Activated CD4-positive, CD25-positive, alpha-beta regulatory T cell treated with anti-CD3 and anti-CD28 coated beads, Interleukin-2, amount 50 U/mL, for 16 hours (primary cell): ENCODE measurements around the gene FAM241B.

Source experiments
- DNase-seq: peaks from one replicate; pipeline ENCODE4 v3.0.0-alpha.2; 2020; ENCODE audit warnings: low read depth, low spot score

FAM241B gene

GRCh38 chr10:69629897-69630650 is at the start of gene FAM241B:
FAM241B (plus strand) TSS chr10:69630247; CDS start chr10:69631744, 1,497 bp downstream.
- DNase-seq: peak; percentile 52

GRCh38 chr10:69580435-69580834 is 49.6 kb upstream of the FAM241B start:
- no peak for DNase-seq

- DNase-seq: no peak
Observed at GRCh38 chr10:69583106-69583505, 46.9 kb upstream of the FAM241B start.

GRCh38 chr10:69584624-69585023 is 45.4 kb upstream of the FAM241B start:
- DNase-seq: no peak

GRCh38 chr10:69588358-69588757 is 41.7 kb upstream of the FAM241B start:
- no peak for DNase-seq

- DNase-seq: no peak
Observed at GRCh38 chr10:69600761-69601330, 29.2 kb upstream of the FAM241B start.

GRCh38 chr10:69609077-69609476 is 21.0 kb upstream of the FAM241B start:
- no peak for DNase-seq

- no peak for DNase-seq
Observed at GRCh38 chr10:69612760-69613159, 17.3 kb upstream of the FAM241B start.

- no peak for DNase-seq
Observed at GRCh38 chr10:69614130-69614529, 15.9 kb upstream of the FAM241B start.

GRCh38 chr10:69616358-69616757 is 13.7 kb upstream of the FAM241B start:
- DNase-seq: no peak

GRCh38 chr10:69618746-69619145 is 11.3 kb upstream of the FAM241B start:
- DNase-seq: no peak

- DNase-seq: no peak
Observed at GRCh38 chr10:69619626-69620025, 10.4 kb upstream of the FAM241B start.

- no peak for DNase-seq
Observed at GRCh38 chr10:69620625-69621024, 9.4 kb upstream of the FAM241B start.

- no peak for DNase-seq
Observed at GRCh38 chr10:69624245-69624786, 5.7 kb upstream of the FAM241B start.

- no peak for DNase-seq
Observed at GRCh38 chr10:69626826-69627225, 3.2 kb upstream of the FAM241B start.

GRCh38 chr10:69628891-69629290 is 1.2 kb upstream of the FAM241B start:
- DNase-seq: no peak

GRCh38 chr10:69629519-69629896 is 539 bp upstream of the FAM241B start:
- no peak for DNase-seq

- no peak for DNase-seq
Observed at GRCh38 chr10:69630651-69631400, 779 bp downstream of the FAM241B start.

GRCh38 chr10:69631566-69631965 is 1.5 kb downstream of the FAM241B start:
- no peak for DNase-seq

- DNase-seq: no peak
Observed at GRCh38 chr10:69632516-69633199, 2.6 kb downstream of the FAM241B start.

- no peak for DNase-seq
Observed at GRCh38 chr10:69633673-69634635, 3.9 kb downstream of the FAM241B start.
